Measurements from ENCODE around the gene CAPN8.

The CAPN8 gene

DNA sequence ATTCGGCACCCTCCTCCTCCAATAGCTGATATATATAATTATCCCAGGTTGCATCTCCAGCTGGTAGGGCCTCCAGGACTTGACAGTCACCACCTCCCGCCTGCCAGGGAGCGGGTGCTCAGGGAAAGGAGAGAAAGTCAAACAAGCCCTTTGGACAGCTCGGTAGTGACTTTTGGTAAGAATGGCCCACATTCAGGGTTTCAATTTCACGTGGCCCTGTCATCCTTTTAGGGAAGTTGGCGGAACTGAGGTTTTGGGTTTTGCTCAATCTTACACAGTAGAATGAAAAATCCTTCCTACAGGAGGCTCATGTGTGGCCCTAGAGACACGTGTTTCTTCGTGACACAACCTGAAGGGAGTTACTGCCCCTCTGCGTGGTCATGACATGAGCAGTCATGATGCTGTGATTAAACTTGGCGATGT is 44.2 kb downstream of the CAPN8 start:
- Histone ChIP-seq H3K36me3 (ENCODE audit: control insufficient read depth in 1 of 2, insufficient read depth in 2 of 2, low read depth in 1 of 2, low read length in 2 of 2) (no peaks in the 10 kb centered on the region), H3K4ac (ENCODE audit: low read depth in 1 of 2, low read length in 2 of 2) (no peak overlapping the region)
- DNase-seq: no peak

GRCh38 chr1:223620297-223620897 is 45.1 kb downstream of the CAPN8 start:
- H3K18ac ChIP-seq (ENCODE audit: low read depth in 1 of 2, low read length in 2 of 2): no peak overlapping the region
- peak overlapping the region in 1 of 2 experiments; percentile 32 for H3K23ac ChIP-seq (ENCODE audit: low read length in 2 of 2)
- no peak overlapping the region for H3K4me3 ChIP-seq (ENCODE audit: insufficient read depth in 1 of 2, low read depth in 1 of 2, low read length in 2 of 2)
- WGBS: 76% methylated on average over 8 of the region's 9 CpGs
- H2AK5ac ChIP-seq (ENCODE audit: low read length, severe bottlenecking): no peak overlapping the region
- H3K9me3 ChIP-seq (ENCODE audit: control insufficient read depth, low read length): no peaks in the 10 kb centered on the region
- no peak overlapping the region for H3K27ac ChIP-seq (ENCODE audit: low read length, poor library complexity, severe bottlenecking)
- no peak overlapping the region for H3K4ac ChIP-seq (ENCODE audit: low read depth in 1 of 2, low read length in 2 of 2)
- no peak overlapping the region for H4K8ac ChIP-seq (ENCODE audit: low read length)
- no peak overlapping the region for H3K4me2 ChIP-seq (ENCODE audit: low read length, poor library complexity, severe bottlenecking)
- H3K27me3 ChIP-seq (ENCODE audit: control insufficient read depth in 1 of 2, insufficient read depth in 1 of 2, low read length in 2 of 2): peaks cover 7 to 40% of the 10 kb centered on the region in 2 experiments
- H3K9ac ChIP-seq (ENCODE audit: low read length): no peak overlapping the region
- no peak overlapping the region for H4K91ac ChIP-seq (ENCODE audit: low read length)
- DNase-seq: no peak
- H2BK12ac ChIP-seq (ENCODE audit: low read length in 2 of 2): no peak overlapping the region
- no peak overlapping the region for H2BK120ac ChIP-seq (ENCODE audit: low read depth, low read length)
- H3K36me3 ChIP-seq (ENCODE audit: control insufficient read depth in 1 of 2, insufficient read depth in 2 of 2, low read depth in 1 of 2, low read length in 2 of 2): no peaks in the 10 kb centered on the region
- no peak overlapping the region for H2BK5ac ChIP-seq (ENCODE audit: low read depth, low read length, poor library complexity, severe bottlenecking)
- no peak overlapping the region for H3K14ac ChIP-seq (ENCODE audit: low read length in 2 of 2)
- no peak overlapping the region for H2AFZ ChIP-seq (ENCODE audit: low read depth, low read length)
- no peak overlapping the region for H2BK15ac ChIP-seq (ENCODE audit: low read depth, poor library complexity, severe bottlenecking)
- H3K79me1 ChIP-seq (replicated peaks; ENCODE audit: low read length, poor library complexity, severe bottlenecking): no peaks in the 10 kb centered on the region
- H3K4me1 ChIP-seq (ENCODE audit: control insufficient read depth, insufficient read depth, low read depth, low read length): no peaks in the 10 kb centered on the region

More for the DNA sequence above, 44.2 kb downstream of the CAPN8 start:
- no peak overlapping the region for H2BK12ac ChIP-seq (ENCODE audit: low read length in 2 of 2)
- H3K79me1 ChIP-seq (replicated peaks; ENCODE audit: low read length, poor library complexity, severe bottlenecking): no peaks in the 10 kb centered on the region
- H3K27ac ChIP-seq (ENCODE audit: low read length, poor library complexity, severe bottlenecking): no peak overlapping the region
- WGBS: 93% methylated on average over 10 of the region's 10 CpGs
- no peak overlapping the region for H4K91ac ChIP-seq (ENCODE audit: low read length)
- H3K27me3 ChIP-seq (ENCODE audit: control insufficient read depth in 1 of 2, insufficient read depth in 1 of 2, low read length in 2 of 2): peaks cover 8 to 36% of the 10 kb centered on the region in 2 experiments
- H3K4me3 ChIP-seq (ENCODE audit: insufficient read depth in 1 of 2, low read depth in 1 of 2, low read length in 2 of 2): no peak overlapping the region
- H3K9ac ChIP-seq (ENCODE audit: low read length): no peak overlapping the region
- H3K4me1 ChIP-seq (ENCODE audit: control insufficient read depth, insufficient read depth, low read depth, low read length): no peaks in the 10 kb centered on the region
- no peak overlapping the region for H2BK15ac ChIP-seq (ENCODE audit: low read depth, poor library complexity, severe bottlenecking)
- H4K8ac ChIP-seq (ENCODE audit: low read length): no peak overlapping the region
- no peak overlapping the region for H3K18ac ChIP-seq (ENCODE audit: low read depth in 1 of 2, low read length in 2 of 2)
- H2AK5ac ChIP-seq (ENCODE audit: low read length, severe bottlenecking): no peak overlapping the region
- no peak overlapping the region for H2BK5ac ChIP-seq (ENCODE audit: low read depth, low read length, poor library complexity, severe bottlenecking)
- no peak overlapping the region for H2AFZ ChIP-seq (ENCODE audit: low read depth, low read length)
- H3K23ac ChIP-seq (ENCODE audit: low read length in 2 of 2): no peak overlapping the region
- no peak overlapping the region for H3K4me2 ChIP-seq (ENCODE audit: low read length, poor library complexity, severe bottlenecking)
- H3K9me3 ChIP-seq (ENCODE audit: control insufficient read depth, low read length): no peaks in the 10 kb centered on the region
- H3K14ac ChIP-seq (ENCODE audit: low read length in 2 of 2): no peak overlapping the region
- H2BK120ac ChIP-seq (ENCODE audit: low read depth, low read length): no peak overlapping the region

GRCh38 chr1:223618680-223619079 is 46.8 kb downstream of the CAPN8 start:
- no peak overlapping the region for H3K4me2 ChIP-seq (ENCODE audit: low read length, poor library complexity, severe bottlenecking)
- no peak overlapping the region for H2BK12ac ChIP-seq (ENCODE audit: low read length in 2 of 2)
- no peak overlapping the region for H3K18ac ChIP-seq (ENCODE audit: low read depth in 1 of 2, low read length in 2 of 2)
- H3K27me3 ChIP-seq (ENCODE audit: control insufficient read depth in 1 of 2, insufficient read depth in 1 of 2, low read length in 2 of 2): peaks cover 7 to 43% of the 10 kb centered on the region in 2 experiments
- H3K79me1 ChIP-seq (replicated peaks; ENCODE audit: low read length, poor library complexity, severe bottlenecking): no peaks in the 10 kb centered on the region
- 64% methylated on average over 5 of the region's 5 CpGs for WGBS
- no peak overlapping the region for H4K8ac ChIP-seq (ENCODE audit: low read length)
- no peak overlapping the region for H3K23ac ChIP-seq (ENCODE audit: low read length in 2 of 2)
- no peaks in the 10 kb centered on the region for H3K9me3 ChIP-seq (ENCODE audit: control insufficient read depth, low read length)
- H3K27ac ChIP-seq (ENCODE audit: low read length, poor library complexity, severe bottlenecking): no peak overlapping the region
- no peak overlapping the region for H2BK120ac ChIP-seq (ENCODE audit: low read depth, low read length)
- H4K91ac ChIP-seq (ENCODE audit: low read length): no peak overlapping the region
- no peak overlapping the region for H2BK5ac ChIP-seq (ENCODE audit: low read depth, low read length, poor library complexity, severe bottlenecking)
- H2BK15ac ChIP-seq (ENCODE audit: low read depth, poor library complexity, severe bottlenecking): no peak overlapping the region
- no peak overlapping the region for H3K4me3 ChIP-seq (ENCODE audit: insufficient read depth in 1 of 2, low read depth in 1 of 2, low read length in 2 of 2)
- H2AK5ac ChIP-seq (ENCODE audit: low read length, severe bottlenecking): no peak overlapping the region
- H3K4me1 ChIP-seq (ENCODE audit: control insufficient read depth, insufficient read depth, low read depth, low read length): no peaks in the 10 kb centered on the region
- H3K36me3 ChIP-seq (ENCODE audit: control insufficient read depth in 1 of 2, insufficient read depth in 2 of 2, low read depth in 1 of 2, low read length in 2 of 2): no peaks in the 10 kb centered on the region
- no peak overlapping the region for H3K14ac ChIP-seq (ENCODE audit: low read length in 2 of 2)
- H2AFZ ChIP-seq (ENCODE audit: low read depth, low read length): no peak overlapping the region
- no peak for DNase-seq
- no peak overlapping the region for H3K9ac ChIP-seq (ENCODE audit: low read length)
- no peak overlapping the region for H3K4ac ChIP-seq (ENCODE audit: low read depth in 1 of 2, low read length in 2 of 2)

- Histone ChIP-seq H3K4me1 (ENCODE audit: control insufficient read depth, insufficient read depth, low read depth, low read length) (no peaks in the 10 kb centered on the region), H2BK5ac (ENCODE audit: low read depth, low read length, poor library complexity, severe bottlenecking) (no peak overlapping the region), H3K9me3 (ENCODE audit: control insufficient read depth, low read length) (no peaks in the 10 kb centered on the region), H3K9ac (ENCODE audit: low read length) (no peak overlapping the region), H3K79me1 (replicated peaks; ENCODE audit: low read length, poor library complexity, severe bottlenecking) (no peaks in the 10 kb centered on the region), H3K4me2 (ENCODE audit: low read length, poor library complexity, severe bottlenecking) (no peak overlapping the region), H3K4ac (ENCODE audit: low read depth in 1 of 2, low read length in 2 of 2) (no peak overlapping the region), H2BK12ac (ENCODE audit: low read length in 2 of 2) (no peak overlapping the region), H2AFZ (ENCODE audit: low read depth, low read length) (no peak overlapping the region), H3K27me3 (ENCODE audit: control insufficient read depth in 1 of 2, insufficient read depth in 1 of 2, low read length in 2 of 2) (peaks cover 7 to 43% of the 10 kb centered on the region in 2 experiments), H3K4me3 (ENCODE audit: insufficient read depth in 1 of 2, low read depth in 1 of 2, low read length in 2 of 2) (no peak overlapping the region), H4K91ac (ENCODE audit: low read length) (no peak overlapping the region), H3K14ac (ENCODE audit: low read length in 2 of 2) (no peak overlapping the region), H2BK15ac (ENCODE audit: low read depth, poor library complexity, severe bottlenecking) (no peak overlapping the region), H3K36me3 (ENCODE audit: control insufficient read depth in 1 of 2, insufficient read depth in 2 of 2, low read depth in 1 of 2, low read length in 2 of 2) (no peaks in the 10 kb centered on the region), H3K23ac (ENCODE audit: low read length in 2 of 2) (no peak overlapping the region), H3K18ac (ENCODE audit: low read depth in 1 of 2, low read length in 2 of 2) (no peak overlapping the region), H2AK5ac (ENCODE audit: low read length, severe bottlenecking) (no peak overlapping the region), H4K8ac (ENCODE audit: low read length) (no peak overlapping the region), H3K27ac (ENCODE audit: low read length, poor library complexity, severe bottlenecking) (no peak overlapping the region), H2BK120ac (ENCODE audit: low read depth, low read length) (no peak overlapping the region)
- WGBS: 80% methylated on average over 3 of the region's 4 CpGs
- DNase-seq: no peak
These were observed 48.0 kb downstream of the CAPN8 start for GRCh38 chr1:223617323-223618070.

All from mesenchymal stem cell (in vitro differentiated cells and primary cell).